Activated CD8-positive, alpha-beta T cell treated with anti-CD3 and anti-CD28 coated beads for 36 hours (primary cell): Measurements from ENCODE around the gene TPP2. TPM values are rescaled to one million over a fixed set of nuclear protein-coding genes. Genes with fewer than 3 reads are reported as not detected.

Experiments used
- ATAC-seq: fragments of 200-7000 bp; cut with Tn5 transposase; one replicate; pipeline ENCODE4 v1.10.0; 2021; ENCODE audit warnings: mild to moderate bottlenecking, moderate library complexity
- CTCF ChIA-PET: fragments of 350-600 bp; sonication (Branson Sonifier 250); formaldehyde crosslinking; loops from one replicate; lab custom pipeline; 2021; ENCODE audit warnings: antibody characterized with exemption; lab: Charles Lee
- POLR2A ChIA-PET: fragments of 350-600 bp; sonication (Branson Sonifier 250); formaldehyde crosslinking; loops from one replicate; lab custom pipeline; 2021; ENCODE audit warnings: antibody characterized with exemption; lab: Charles Lee
- DNase-seq: peaks from one replicate; pipeline ENCODE4 v3.0.0-alpha.2; 2020
- H3K27ac Mint-ChIP-seq: one replicate; pipeline ENCODE4 v1.8.0; 2021; ENCODE audit warnings: mild to moderate bottlenecking, mixed read lengths
- H3K27me3 Mint-ChIP-seq: one replicate; pipeline ENCODE4 v1.8.0; 2021; ENCODE audit warnings: mixed read lengths
- H3K36me3 Mint-ChIP-seq: one replicate; pipeline ENCODE4 v1.8.0; 2021; ENCODE audit warnings: low read depth, mixed read lengths
- H3K4me1 Mint-ChIP-seq: one replicate; pipeline ENCODE4 v1.8.0; 2021; ENCODE audit warnings: low read depth, mixed read lengths
- H3K4me3 Mint-ChIP-seq: one replicate; pipeline ENCODE4 v1.8.0; 2021; ENCODE audit warnings: mild to moderate bottlenecking, moderate library complexity, mixed read lengths
- H3K9me3 Mint-ChIP-seq: one replicate; pipeline ENCODE4 v1.8.0; 2021; ENCODE audit warnings: mixed read lengths
- intact Hi-C: fragments of 100-400 bp; cut with micrococcal nuclease; formaldehyde crosslinking; loops from one replicate; pipeline ENCODE4 v1.10.0; 2022
- total RNA-seq, 2 experiments: library from RNA; stranded (reverse); gene quantifications; one replicate each; pipeline ENCODE4 v1.2.3, GENCODE V29; 2021
- TF ChIP-seq, protein P1 (sequence below): fragments of 200-600 bp; IDR thresholded peaks from one replicate; pipeline ENCODE4 v1.8.0; 2022; ENCODE audit warnings: antibody characterized with exemption, mild to moderate bottlenecking

The TPP2 gene
- total RNA-seq, 2 experiments from 2014 or later, result 70.3 to 70.8 TPM

DNA sequence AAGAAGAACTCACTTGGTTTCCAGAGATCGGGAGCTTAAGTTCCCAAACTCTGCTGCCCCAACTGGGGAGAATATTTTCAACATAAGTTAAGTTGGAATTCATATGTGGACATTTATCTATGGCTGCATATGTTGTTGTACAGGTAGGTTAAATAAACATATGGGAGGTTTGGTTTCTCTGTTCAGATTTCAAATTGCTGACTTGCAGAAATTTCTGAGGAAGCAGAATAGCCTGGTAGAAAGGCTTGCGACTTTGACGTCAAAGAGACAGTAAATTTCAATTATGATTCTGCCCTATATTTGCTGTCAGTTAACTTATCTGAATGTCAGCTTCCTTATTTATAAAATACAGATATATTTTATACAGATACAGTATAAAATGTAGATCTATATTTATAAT lies 40.0 kb upstream of the TPP2 start:
- POLR2A ChIA-PET, result no interaction called here
- H3K27ac Mint-ChIP-seq, result no peak overlapping the region
- H3K9me3 Mint-ChIP-seq, result no peaks in the 10 kb centered on the region
- CTCF ChIA-PET, result interaction anchor here (0.8 to 2.1 kb wide), 18 partner anchors 8 to 1413 kb away, joined by 3 to 15 read pairs (median 6); no protein-coding TSS in a partner anchor
- intact Hi-C loops, result loop anchor here (10.0 kb wide), 1 partner anchor 612 kb away; no protein-coding TSS in a partner anchor
- no peak for ATAC-seq
- peaks cover 2% of the 10 kb centered on the region for H3K27me3 Mint-ChIP-seq
- TF ChIP-seq, protein P1, sequence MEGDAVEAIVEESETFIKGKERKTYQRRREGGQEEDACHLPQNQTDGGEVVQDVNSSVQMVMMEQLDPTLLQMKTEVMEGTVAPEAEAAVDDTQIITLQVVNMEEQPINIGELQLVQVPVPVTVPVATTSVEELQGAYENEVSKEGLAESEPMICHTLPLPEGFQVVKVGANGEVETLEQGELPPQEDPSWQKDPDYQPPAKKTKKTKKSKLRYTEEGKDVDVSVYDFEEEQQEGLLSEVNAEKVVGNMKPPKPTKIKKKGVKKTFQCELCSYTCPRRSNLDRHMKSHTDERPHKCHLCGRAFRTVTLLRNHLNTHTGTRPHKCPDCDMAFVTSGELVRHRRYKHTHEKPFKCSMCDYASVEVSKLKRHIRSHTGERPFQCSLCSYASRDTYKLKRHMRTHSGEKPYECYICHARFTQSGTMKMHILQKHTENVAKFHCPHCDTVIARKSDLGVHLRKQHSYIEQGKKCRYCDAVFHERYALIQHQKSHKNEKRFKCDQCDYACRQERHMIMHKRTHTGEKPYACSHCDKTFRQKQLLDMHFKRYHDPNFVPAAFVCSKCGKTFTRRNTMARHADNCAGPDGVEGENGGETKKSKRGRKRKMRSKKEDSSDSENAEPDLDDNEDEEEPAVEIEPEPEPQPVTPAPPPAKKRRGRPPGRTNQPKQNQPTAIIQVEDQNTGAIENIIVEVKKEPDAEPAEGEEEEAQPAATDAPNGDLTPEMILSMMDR, result no peak
- no peaks in the 10 kb centered on the region for H3K36me3 Mint-ChIP-seq
- no peak for DNase-seq
- peaks cover 2% of the 10 kb centered on the region for H3K4me1 Mint-ChIP-seq
- H3K4me3 Mint-ChIP-seq, result no peak overlapping the region

DNA sequence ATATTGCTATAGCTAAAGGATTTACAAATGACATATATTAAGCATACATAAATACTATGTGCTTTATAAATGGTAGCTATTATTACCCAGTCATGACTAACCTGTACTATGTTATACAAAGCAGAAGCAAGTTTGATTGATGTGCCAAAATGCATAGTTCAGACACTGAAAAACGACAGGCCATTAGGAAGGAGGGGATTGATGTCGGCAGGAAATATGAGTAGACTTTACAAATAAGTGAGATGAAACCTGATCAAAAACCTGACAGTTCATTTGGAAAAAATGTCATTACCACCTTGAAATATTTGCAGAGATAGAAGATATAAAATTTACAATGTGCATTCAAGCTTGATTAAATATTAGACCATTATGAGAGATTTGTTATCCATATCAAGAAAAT lies 38.8 kb upstream of the TPP2 start:
- ATAC-seq (no peak), DNase-seq (no peak)
- TF ChIP-seq, protein P1, result no peak
- Mint-ChIP-seq H3K27me3 (peaks cover 4% of the 10 kb centered on the region), H3K4me3 (no peak overlapping the region), H3K9me3 (no peaks in the 10 kb centered on the region), H3K4me1 (peaks cover 2% of the 10 kb centered on the region), H3K27ac (no peak overlapping the region), H3K36me3 (no peaks in the 10 kb centered on the region)
- POLR2A ChIA-PET, result no interaction called here
- intact Hi-C loops, result loop anchor here (10.0 kb wide), 1 partner anchor 613 kb away; no protein-coding TSS in a partner anchor
- CTCF ChIA-PET, result interaction anchor here (0.9 to 1.3 kb wide), 3 partner anchors 11 to 1413 kb away, joined by 3 to 4 read pairs (median 3); no protein-coding TSS in a partner anchor

DNA sequence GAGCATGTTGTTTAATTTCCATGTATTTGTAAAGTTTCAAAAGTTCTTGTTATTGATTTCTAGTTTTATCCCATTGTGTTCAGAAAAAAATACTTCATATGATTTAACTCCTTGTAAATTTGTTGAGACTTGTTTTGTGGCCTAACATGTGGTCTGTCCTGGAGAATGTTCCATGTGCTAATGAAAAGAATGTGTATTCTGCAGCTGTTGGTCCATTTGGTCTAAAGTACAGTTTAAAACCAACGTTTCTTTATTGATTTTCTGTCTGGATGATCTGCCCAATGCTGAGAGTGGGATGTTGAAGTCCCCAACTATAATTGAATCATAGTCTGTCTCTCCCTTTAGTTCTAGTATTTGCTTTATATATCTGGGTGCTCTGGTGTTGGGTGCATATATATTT lies 34.9 kb upstream of the TPP2 start:
- Mint-ChIP-seq H3K4me3 (no peak overlapping the region), H3K27ac (no peak overlapping the region), H3K27me3 (peaks cover 12% of the 10 kb centered on the region), H3K4me1 (no peaks in the 10 kb centered on the region), H3K36me3 (no peaks in the 10 kb centered on the region), H3K9me3 (no peaks in the 10 kb centered on the region)
- intact Hi-C loops, result no loop called here
- DNase-seq (no peak), ATAC-seq (no peak)
- ChIA-PET POLR2A (no interaction called here), CTCF (no interaction called here)
- TF ChIP-seq, protein P1, result no peak

DNA sequence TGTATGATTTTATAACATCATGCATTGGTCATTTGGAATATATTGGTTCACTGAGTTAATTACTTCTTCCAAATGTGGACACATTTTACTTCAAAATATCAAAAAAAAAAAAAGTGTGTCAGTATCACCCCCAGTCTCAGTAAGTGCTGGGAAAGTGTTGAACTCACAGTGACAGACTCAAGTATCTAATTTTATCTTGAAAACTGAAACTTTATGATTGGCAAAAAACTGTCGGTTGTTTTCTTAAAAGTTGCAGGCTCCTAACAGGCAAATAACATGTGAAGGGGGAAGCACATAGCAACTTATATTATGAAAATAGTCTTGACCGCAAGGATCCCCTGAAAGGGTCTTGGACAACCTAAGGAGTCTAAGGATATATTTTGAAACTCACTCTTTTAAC lies 33.5 kb upstream of the TPP2 start:
- Mint-ChIP-seq H3K27ac (no peak overlapping the region), H3K4me1 (no peaks in the 10 kb centered on the region), H3K36me3 (no peaks in the 10 kb centered on the region), H3K9me3 (no peaks in the 10 kb centered on the region), H3K27me3 (peaks cover 12% of the 10 kb centered on the region), H3K4me3 (no peak overlapping the region)
- DNase-seq, result no peak
- intact Hi-C loops, result no loop called here
- TF ChIP-seq, protein P1, result no peak
- ATAC-seq, result no peak
- CTCF ChIA-PET, result no interaction called here
- POLR2A ChIA-PET, result no interaction called here

DNA sequence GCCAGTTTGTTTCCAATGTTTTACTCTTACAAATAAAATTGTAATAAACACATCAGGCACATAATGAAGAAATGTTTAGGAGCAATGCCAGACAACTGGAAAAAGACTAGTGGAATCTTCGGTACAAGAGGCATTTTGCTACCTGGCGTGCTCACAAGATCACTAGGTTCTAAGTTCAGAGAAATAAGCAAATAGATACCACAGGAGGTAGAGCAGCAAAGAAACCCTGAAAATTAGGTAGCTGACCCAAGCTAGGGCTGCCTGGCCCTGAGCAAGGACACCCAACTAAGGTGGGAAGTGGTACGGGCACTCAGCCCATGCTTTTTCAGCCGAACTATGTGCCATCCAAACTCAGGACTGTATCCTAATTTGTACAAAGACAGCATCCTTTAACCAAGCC lies 32.2 kb upstream of the TPP2 start:
- no peak for ATAC-seq
- Mint-ChIP-seq H3K27ac (no peak overlapping the region), H3K4me3 (no peak overlapping the region), H3K9me3 (no peaks in the 10 kb centered on the region), H3K27me3 (peaks cover 12% of the 10 kb centered on the region), H3K36me3 (no peaks in the 10 kb centered on the region), H3K4me1 (no peaks in the 10 kb centered on the region)
- TF ChIP-seq, protein P1, result no peak
- ChIA-PET CTCF (interaction anchor here (1.4 kb wide), 1 partner anchor 8 kb away, joined by 11 read pairs; no protein-coding TSS in a partner anchor), POLR2A (interaction anchor here (0.7 kb wide), 1 partner anchor 19 kb away, joined by 3 read pairs; no protein-coding TSS in a partner anchor)
- no peak for DNase-seq
- intact Hi-C loops, result no loop called here
